ENCODE data around the gene CUL9.

DNA sequence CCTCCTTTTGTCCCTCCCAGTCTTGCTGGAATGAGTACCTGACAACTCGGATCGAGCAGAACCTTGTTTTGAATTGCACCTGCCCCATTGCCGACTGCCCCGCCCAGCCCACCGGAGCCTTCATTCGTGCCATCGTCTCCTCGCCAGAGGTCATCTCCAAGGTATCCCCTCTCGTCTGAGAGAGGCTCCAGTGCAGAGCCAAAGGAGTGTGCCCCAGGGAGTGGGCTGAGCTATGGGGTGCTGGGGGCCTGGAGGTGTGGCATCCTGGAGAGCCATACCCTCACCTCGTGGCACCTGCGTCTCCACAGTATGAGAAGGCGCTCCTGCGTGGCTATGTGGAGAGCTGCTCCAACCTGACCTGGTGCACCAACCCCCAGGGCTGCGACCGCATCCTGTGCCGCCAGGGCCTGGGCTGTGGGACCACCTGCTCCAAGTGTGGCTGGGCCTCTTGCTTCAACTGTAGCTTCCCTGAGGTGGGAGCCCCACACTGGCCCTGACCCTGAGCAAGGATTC is 38.5 kb downstream of the CUL9 start:
- TF ChIP-seq TAF1 (conservative IDR thresholded peaks at IDR 0.05) (no peak), CTCF (IDR thresholded peaks at IDR 0.05; ENCODE audit: low read depth, low read length, missing input control) (no peak)
